Coronary artery (tissue), 2 donors: ENCODE results near the gene ZNF385C.
A peak's percentile ranks its signal among the peaks of the same experiment; 100 is the strongest.

ENCODE experiments used
- DNase-seq: peaks from one replicate; pipeline ENCODE4 v3.0.0-alpha.2; 2017; ENCODE audit warnings: low spot score
- H3K27ac ChIP-seq, 2 donors: fragments of 200-600 bp; sonication (generic); one replicate each; pipeline ENCODE4 v1.5.1; 2016 to 2019
- H3K4me3 ChIP-seq: fragments of 200-600 bp; sonication (generic); 2 replicates; pipeline ENCODE4 v1.5.1; 2016; ENCODE audit warnings: mild to moderate bottlenecking, moderate library complexity
- CTCF ChIP-seq: fragments of 200-600 bp; sonication (generic); IDR thresholded peaks from one replicate; pipeline ENCODE4 v1.5.1; 2019; ENCODE audit warnings: antibody characterized with exemption

ZNF385C gene

GRCh38 chr17:42131232-42131631, 33.0 kb upstream of the ZNF385C start:
- peak overlapping the region in 1 of 2 donors; percentile 78 for H3K27ac ChIP-seq
- H3K4me3 ChIP-seq: no peak overlapping the region
- DNase-seq: no peak
- no peak for TF ChIP-seq CTCF

- peak overlapping the region; percentile 7 to 78 for H3K27ac ChIP-seq
- H3K4me3 ChIP-seq: no peak overlapping the region
- no peak for TF ChIP-seq CTCF
- no peak for DNase-seq
Observed at GRCh38 chr17:42130310-42130936, 32.1 kb upstream of the ZNF385C start.

- no peak for DNase-seq
Observed at GRCh38 chr17:42129109-42129837, 31.0 kb upstream of the ZNF385C start.

GRCh38 chr17:42127414-42127813, 29.1 kb upstream of the ZNF385C start:
- H3K27ac ChIP-seq: no peak overlapping the region
- TF ChIP-seq CTCF: no peak
- DNase-seq: no peak
- H3K4me3 ChIP-seq: no peak overlapping the region

More at GRCh38 chr17:42129109-42129837, 31.0 kb upstream of the ZNF385C start:
- no peak for TF ChIP-seq CTCF
- peak overlapping the region; percentile 27 to 78 for H3K27ac ChIP-seq
- H3K4me3 ChIP-seq: no peak overlapping the region

GRCh38 chr17:42126836-42127235, 28.6 kb upstream of the ZNF385C start:
- DNase-seq: no peak
- Histone ChIP-seq H3K4me3 (no peak overlapping the region), H3K27ac (no peak overlapping the region)
- no peak for TF ChIP-seq CTCF

GRCh38 chr17:42125565-42125964, 27.3 kb upstream of the ZNF385C start:
- no peak for TF ChIP-seq CTCF
- Histone ChIP-seq H3K4me3 (no peak overlapping the region), H3K27ac (no peak overlapping the region)
- no peak for DNase-seq

- no peak for TF ChIP-seq CTCF
- DNase-seq: no peak
- no peak overlapping the region for H3K27ac ChIP-seq
- no peak overlapping the region for H3K4me3 ChIP-seq
Observed at GRCh38 chr17:42124256-42124655, 26.0 kb upstream of the ZNF385C start.
